Uterus (tissue), 4 donors: Measurements from ENCODE around the gene TMEM26. TPM values are rescaled to one million over a fixed set of nuclear protein-coding genes. Genes with fewer than 3 reads are reported as not detected.

Source experiments
- DNase-seq, 2 donors: peaks; one replicate each; pipeline ENCODE4 v3.0.0-alpha.2; 2019 to 2020
- H3K27ac ChIP-seq, 2 donors: fragments of 200-600 bp; sonication (generic); 1 replicate in 1 of 2; 2 replicates in 1 of 2; pipeline ENCODE4 v1.5.1; 2016 to 2018
- H3K27me3 ChIP-seq, 2 donors: fragments of 200-600 bp; sonication (generic); one replicate each; pipeline ENCODE4 v1.5.1; 2018 to 2019; ENCODE audit warnings: control low read depth in 1 of 2
- H3K36me3 ChIP-seq, 2 donors: fragments of 200-600 bp; sonication (generic); one replicate each; pipeline ENCODE4 v1.5.1; 2019; ENCODE audit warnings: control low read depth in 1 of 2
- H3K4me1 ChIP-seq, 2 donors: fragments of 200-600 bp; sonication (generic); one replicate each; pipeline ENCODE4 v1.5.1; 2018 to 2019; ENCODE audit warnings: control low read depth in 1 of 2
- H3K4me3 ChIP-seq, 2 donors: fragments of 200-600 bp; sonication (generic); 1 replicate in 1 of 2; 2 replicates in 1 of 2; pipeline ENCODE4 v1.5.1; 2018 to 2019; ENCODE audit warnings: mild to moderate bottlenecking in 1 of 2
- H3K9me3 ChIP-seq, 2 donors: fragments of 200-600 bp; sonication (generic); one replicate each; pipeline ENCODE4 v1.5.1; 2019; ENCODE audit warnings: control low read depth in 1 of 2
- CTCF ChIP-seq, 4 experiments: fragments of 200-600 bp in 2 of 4; fragments of 450-650 bp in 2 of 4; sonication (generic) in 2 of 4; IDR thresholded peaks; one replicate each; pipeline ENCODE4 v1.5.1; 2016 to 2019; ENCODE audit warnings: antibody characterized with exemption in 4 of 4, mild to moderate bottlenecking in 2 of 4, moderate library complexity in 1 of 4
- POLR2A ChIP-seq, 2 donors: fragments of 450-650 bp; IDR thresholded peaks; one replicate each; pipeline ENCODE4 v1.6.1; 2016; ENCODE audit warnings: antibody characterized with exemption in 2 of 2, mild to moderate bottlenecking in 1 of 2, moderate library complexity in 1 of 2
- intact Hi-C: fragments of 100-400 bp; cut with DNase I; formaldehyde crosslinking; loops from one replicate; pipeline ENCODE4 v1.15.1; 2023; ENCODE audit warnings: low total_unique reads
- total RNA-seq, 4 donors: library from RNA; depleted of rRNA in 3 of 4; stranded (reverse); fragments of >200 nt in 3 of 4; gene quantifications; one replicate each; pipeline versions ENCODE4 v1.1.0 to v1.2.4, GENCODE V29; 2014 to 2023
- donor health status: DM: yes; HTN: yes; CAD: no.

Gene TMEM26
- total RNA-seq = 10 to 100 TPM in 1 of 4 donors, 1 to 10 TPM in 1, under 1 TPM in 2; 0.29 to 35.7 (median 1.8) TPM

GRCh38 chr10:61452655-61453641, at the start of gene TMEM26:
Gene TMEM26, minus strand, starts transcription at chr10:61453381. Its CDS starts 300 bp downstream, at chr10:61453081.
- Histone ChIP-seq H3K9me3 (no peaks in the 10 kb centered on the region), H3K36me3 (no peaks in the 10 kb centered on the region), H3K4me3 (peak within 1 kb of the TSS; percentile 42 to 44), H3K4me1 (no peaks in the 10 kb centered on the region), H3K27me3 (no peaks in the 10 kb centered on the region), H3K27ac (peak within 1 kb of the TSS; percentile 61 to 74)
- intact Hi-C loops = no loop called here
- peak; percentile 69 to 81 for DNase-seq
- TF ChIP-seq POLR2A (IDR thresholded peaks at IDR 0.05) (peak in 1 of 2 donors; percentile 12), CTCF (IDR thresholded peaks at IDR 0.05) (no peak)

- intact Hi-C loops = no loop called here
- Histone ChIP-seq H3K4me1 (no peaks in the 10 kb centered on the region), H3K27me3 (no peaks in the 10 kb centered on the region), H3K9me3 (no peaks in the 10 kb centered on the region), H3K4me3 (no peak overlapping the region), H3K36me3 (no peaks in the 10 kb centered on the region), H3K27ac (no peak overlapping the region)
- no peak for DNase-seq
- no peak for TF ChIP-seq POLR2A (IDR thresholded peaks at IDR 0.05)
- no peak for TF ChIP-seq CTCF (IDR thresholded peaks at IDR 0.05)
Observed at GRCh38 chr10:61500460-61500859, 47.3 kb upstream of the TMEM26 start.

GRCh38 chr10:61492364-61492995, 39.3 kb upstream of the TMEM26 start:
- Histone ChIP-seq H3K36me3 (no peaks in the 10 kb centered on the region), H3K27me3 (no peaks in the 10 kb centered on the region), H3K27ac (no peak overlapping the region), H3K9me3 (no peaks in the 10 kb centered on the region), H3K4me3 (no peak overlapping the region), H3K4me1 (no peaks in the 10 kb centered on the region)
- TF ChIP-seq POLR2A (IDR thresholded peaks at IDR 0.05) (no peak), CTCF (IDR thresholded peaks at IDR 0.05) (no peak)
- intact Hi-C loops = no loop called here
- no peak for DNase-seq

- H3K27me3 ChIP-seq = no peaks in the 10 kb centered on the region
- DNase-seq = no peak
- TF ChIP-seq POLR2A (IDR thresholded peaks at IDR 0.05) (no peak), CTCF (IDR thresholded peaks at IDR 0.05) (no peak)
- no peaks in the 10 kb centered on the region for H3K36me3 ChIP-seq
- H3K4me3 ChIP-seq = no peak overlapping the region
- intact Hi-C loops = no loop called here
- no peak overlapping the region for H3K27ac ChIP-seq
- H3K4me1 ChIP-seq = no peaks in the 10 kb centered on the region
- no peaks in the 10 kb centered on the region for H3K9me3 ChIP-seq
Observed at GRCh38 chr10:61487506-61487905, 34.3 kb upstream of the TMEM26 start.
